VCaP (cell line): Measurements from ENCODE around the gene SLC39A11.
A peak's percentile ranks its signal among the peaks of the same experiment; 100 is the strongest.

Source experiments
- H3K27ac ChIP-seq: fragments of 450-650 bp; 2 replicates; pipeline ENCODE4 v1.5.1; 2017
- TF ChIP-seq, protein P1 (sequence below): fragments of 450-650 bp; conservative IDR thresholded peaks from 2 replicates; pipeline ENCODE4 v1.5.1; 2017; ENCODE audit warnings: mild to moderate bottlenecking, moderate library complexity

SLC39A11 gene

DNA sequence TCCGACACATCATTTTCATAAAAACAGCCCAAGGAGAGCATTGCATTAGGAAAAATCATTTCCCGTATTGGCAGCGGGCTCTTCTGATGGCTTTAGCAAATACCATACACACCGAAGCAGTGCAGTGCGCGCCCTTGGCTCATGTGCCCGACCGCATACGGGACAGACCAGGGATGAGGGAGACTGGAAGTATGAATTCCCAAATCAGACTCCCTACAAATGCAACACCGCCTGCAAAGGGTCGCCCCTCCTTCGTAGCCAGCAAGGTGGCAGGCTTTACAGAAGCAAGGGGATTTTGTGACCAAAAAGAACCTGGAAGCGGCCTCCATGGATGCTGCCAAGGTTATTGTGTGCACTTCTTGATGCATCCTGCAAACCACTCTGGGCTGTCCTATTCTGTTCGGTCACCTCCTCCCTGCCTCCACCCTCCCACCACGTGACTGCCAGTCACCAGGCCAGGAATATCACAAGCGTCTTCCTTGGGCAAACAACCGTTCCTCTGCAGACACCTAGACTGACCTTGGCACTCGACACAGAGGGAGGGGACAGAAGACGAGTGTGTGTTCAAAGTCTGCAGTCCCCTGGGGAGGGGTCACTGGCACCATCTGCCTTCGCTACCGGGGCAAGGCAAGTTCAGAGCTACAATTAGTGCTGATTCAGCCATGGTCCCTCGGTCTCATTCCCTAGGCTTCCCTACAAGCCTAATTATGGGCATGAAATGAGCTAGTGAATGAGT lies 460.4 kb downstream of the SLC39A11 start:
- peak overlapping the region; percentile 81 for H3K27ac ChIP-seq
- TF ChIP-seq, protein P1, sequence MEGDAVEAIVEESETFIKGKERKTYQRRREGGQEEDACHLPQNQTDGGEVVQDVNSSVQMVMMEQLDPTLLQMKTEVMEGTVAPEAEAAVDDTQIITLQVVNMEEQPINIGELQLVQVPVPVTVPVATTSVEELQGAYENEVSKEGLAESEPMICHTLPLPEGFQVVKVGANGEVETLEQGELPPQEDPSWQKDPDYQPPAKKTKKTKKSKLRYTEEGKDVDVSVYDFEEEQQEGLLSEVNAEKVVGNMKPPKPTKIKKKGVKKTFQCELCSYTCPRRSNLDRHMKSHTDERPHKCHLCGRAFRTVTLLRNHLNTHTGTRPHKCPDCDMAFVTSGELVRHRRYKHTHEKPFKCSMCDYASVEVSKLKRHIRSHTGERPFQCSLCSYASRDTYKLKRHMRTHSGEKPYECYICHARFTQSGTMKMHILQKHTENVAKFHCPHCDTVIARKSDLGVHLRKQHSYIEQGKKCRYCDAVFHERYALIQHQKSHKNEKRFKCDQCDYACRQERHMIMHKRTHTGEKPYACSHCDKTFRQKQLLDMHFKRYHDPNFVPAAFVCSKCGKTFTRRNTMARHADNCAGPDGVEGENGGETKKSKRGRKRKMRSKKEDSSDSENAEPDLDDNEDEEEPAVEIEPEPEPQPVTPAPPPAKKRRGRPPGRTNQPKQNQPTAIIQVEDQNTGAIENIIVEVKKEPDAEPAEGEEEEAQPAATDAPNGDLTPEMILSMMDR, result no peak

DNA sequence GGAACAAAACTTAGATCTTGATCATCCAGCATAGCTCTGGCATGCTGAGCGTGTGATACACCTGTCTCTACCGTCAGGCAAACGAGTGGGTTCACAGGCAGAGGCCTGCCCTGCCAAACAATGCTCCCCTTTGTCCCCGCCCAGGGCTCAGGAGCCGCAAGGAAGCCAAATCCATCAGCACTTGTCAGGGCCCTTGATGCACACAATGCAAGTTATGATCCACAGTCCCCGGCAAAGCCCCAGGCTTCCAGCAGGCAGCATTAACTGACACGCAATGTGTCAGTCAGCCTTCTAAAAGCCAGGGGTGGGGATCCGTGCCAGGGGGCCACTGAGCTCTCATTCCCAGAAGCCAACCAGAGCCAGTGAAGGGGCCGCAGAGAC lies 460.9 kb downstream of the SLC39A11 start:
- peak overlapping the region; percentile 81 for H3K27ac ChIP-seq
- TF ChIP-seq, protein P1, result no peak

DNA sequence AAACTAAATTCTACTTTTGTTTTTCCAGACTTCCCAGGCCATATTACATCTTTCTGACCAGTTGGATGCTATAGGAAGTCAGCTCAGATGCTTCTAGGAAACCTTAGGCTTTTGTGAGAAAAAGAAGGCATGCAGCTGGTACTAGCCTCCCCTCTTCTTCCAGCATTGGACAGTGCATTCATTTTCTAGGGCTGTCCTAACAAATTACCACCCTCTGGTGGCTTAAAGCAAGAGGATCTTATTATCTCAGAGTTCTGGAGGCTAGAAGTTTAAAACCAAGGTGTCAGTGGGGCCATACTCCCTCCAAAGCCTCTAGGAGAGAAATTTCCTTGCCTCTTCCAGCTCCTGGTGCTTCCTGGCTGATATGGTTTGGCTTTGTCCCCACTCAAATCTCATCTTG lies 467.8 kb downstream of the SLC39A11 start:
- H3K27ac ChIP-seq, result no peak overlapping the region
- TF ChIP-seq, protein P1, result no peak

DNA sequence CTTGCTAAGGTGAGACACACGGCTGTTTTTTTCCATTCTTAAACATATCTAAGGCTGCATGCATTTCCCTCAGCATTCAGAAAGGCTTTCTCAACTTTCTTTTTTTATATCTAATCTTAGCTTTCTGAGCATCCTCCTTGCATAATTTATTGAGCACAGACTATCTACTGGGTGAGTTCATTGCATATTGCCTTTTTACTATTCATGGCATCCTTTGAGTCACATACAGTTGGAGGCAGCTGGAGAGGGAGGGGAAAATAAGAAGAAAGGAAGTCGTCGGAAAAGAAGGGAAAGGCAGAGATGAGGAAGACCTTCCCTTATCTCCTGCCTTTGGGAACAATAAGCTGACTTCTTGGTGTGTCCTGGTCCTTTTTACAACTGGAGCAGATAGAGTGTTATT lies 468.3 kb downstream of the SLC39A11 start:
- TF ChIP-seq, protein P1, result no peak
- no peak overlapping the region for H3K27ac ChIP-seq

DNA sequence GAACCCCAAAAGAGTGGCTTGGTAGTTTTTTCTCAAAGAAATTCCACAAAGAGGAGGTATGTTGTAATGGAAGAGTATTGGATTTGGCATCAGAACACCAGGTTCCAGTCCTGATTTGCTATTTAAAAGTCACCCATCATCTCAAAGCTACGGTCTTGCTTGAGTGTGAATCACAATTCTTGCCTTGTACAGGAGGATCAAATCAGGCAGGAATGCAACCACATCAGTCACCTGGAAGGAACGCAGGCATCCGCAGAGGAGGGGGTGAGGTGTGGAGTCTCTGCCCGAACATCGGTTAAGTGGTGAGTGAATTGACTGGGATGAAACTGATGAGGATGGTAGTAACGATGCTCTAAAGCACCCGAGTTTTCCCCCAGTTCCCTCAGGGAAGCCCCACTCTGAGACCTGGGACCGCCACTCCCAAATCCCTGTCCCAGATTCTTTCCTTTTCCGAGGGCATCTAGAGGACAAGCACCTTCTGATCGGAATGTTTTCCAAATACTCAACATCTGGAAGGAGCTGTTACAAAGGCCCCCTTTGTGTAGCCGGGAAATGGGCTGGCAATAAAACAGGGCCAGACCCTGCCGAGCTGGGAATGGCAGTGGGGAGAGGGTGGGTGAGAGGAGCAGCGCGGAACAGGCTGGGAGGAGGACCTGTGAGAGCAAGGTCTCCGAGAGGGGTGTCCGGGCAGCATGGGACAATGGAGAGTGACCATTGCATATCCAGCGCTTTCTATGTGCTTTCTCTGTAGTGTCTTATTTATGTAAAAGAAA lies 469.6 kb downstream of the SLC39A11 start:
- TF ChIP-seq, protein P1, result no peak
- no peak overlapping the region for H3K27ac ChIP-seq

DNA sequence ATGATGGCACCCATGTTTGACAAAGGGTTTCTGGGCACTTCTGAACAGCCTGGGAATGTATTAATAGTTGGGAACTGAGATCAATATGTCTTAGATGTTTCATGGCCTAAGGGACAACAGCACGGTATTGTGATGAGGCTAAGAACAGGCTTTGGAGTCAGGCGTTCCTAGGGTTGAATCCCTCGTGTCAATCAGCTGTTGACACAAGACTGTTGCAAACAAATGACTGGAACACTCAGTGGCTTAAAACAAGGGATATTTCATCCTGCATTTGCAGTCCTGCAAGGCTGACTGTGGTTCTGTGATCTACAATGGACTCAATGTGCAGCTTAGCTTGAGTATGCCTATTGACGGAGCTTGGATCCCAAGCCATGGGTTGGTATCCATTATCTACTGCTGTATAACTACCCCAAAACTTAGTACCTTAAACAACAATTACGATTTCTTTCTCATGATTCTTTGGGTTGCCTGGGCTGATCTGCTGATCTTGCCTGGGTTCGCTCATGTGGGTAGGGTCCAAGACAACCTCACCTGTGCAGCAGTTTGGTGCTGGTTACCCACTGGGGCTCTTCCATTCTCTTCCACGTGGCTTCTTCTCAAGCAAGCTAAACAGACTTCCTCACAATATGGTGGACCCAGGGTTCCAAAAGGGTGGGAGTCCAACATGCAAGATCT lies 472.4 kb downstream of the SLC39A11 start:
- H3K27ac ChIP-seq, result peak overlapping the region; percentile 95; the same call in 1 of the 2 replicates
- TF ChIP-seq, protein P1, result no peak

DNA sequence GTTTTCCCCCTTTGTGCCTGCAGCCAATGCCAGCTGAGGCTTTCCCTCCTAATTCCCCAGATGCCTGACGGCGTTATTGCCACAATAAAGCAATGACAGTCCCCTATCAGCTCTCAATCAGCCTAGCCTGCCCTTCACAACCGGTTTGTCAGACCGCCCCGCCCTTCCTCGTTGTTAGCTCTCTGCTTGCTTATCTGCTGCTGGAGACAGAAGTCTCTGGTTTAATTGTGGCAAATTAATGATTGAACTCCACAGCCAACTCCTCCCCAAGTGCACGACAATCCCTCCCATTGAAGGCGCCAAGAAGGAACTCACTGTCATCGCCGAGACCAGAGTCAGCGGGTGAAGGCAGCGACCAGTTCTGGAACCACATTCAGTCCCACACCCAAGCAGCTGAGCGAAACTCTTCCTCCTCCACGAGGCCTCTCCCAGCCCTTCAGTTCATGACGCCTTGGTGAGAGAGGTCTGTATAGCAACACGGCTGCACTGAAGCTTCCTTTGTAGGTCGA lies 474.4 kb downstream of the SLC39A11 start:
- TF ChIP-seq, protein P1, result no peak
- peak overlapping the region; percentile 95 for H3K27ac ChIP-seq
